Stomach smooth muscle (tissue), 2 donors: ENCODE results near the gene NDUFAF8.
A peak's percentile ranks its signal among the peaks of the same experiment; 100 is the strongest.

Experiments
- H3K27ac ChIP-seq: one replicate; pipeline ENCODE4 v1.7.0; 2013; ENCODE audit warnings: mild to moderate bottlenecking, low read length, inconsistent platforms
- H3K27me3 ChIP-seq, 2 donors: one replicate each; pipeline ENCODE4 v1.7.0; 2013; ENCODE audit warnings: low read length in 2 of 2; ENCODE audit not compliant: insufficient read depth in 2 of 2, control insufficient read depth in 1 of 2
- H3K36me3 ChIP-seq, 2 donors: one replicate each; pipeline ENCODE4 v1.7.0; 2013; ENCODE audit warnings: low read length in 2 of 2; ENCODE audit not compliant: control insufficient read depth in 2 of 2, insufficient read depth in 2 of 2
- H3K4me1 ChIP-seq: one replicate; pipeline ENCODE4 v1.7.0; 2013; ENCODE audit warnings: low read length; ENCODE audit not compliant: control insufficient read depth, insufficient read depth
- H3K4me3 ChIP-seq, 2 donors: one replicate each; pipeline ENCODE4 v1.7.0; 2013; ENCODE audit warnings: low read length in 2 of 2
- H3K9ac ChIP-seq, 2 donors: one replicate each; pipeline ENCODE4 v1.7.0; 2013; ENCODE audit warnings: low read length in 2 of 2, mild to moderate bottlenecking in 1 of 2
- H3K9me3 ChIP-seq, 2 donors: one replicate each; pipeline ENCODE4 v1.7.0; 2013; ENCODE audit warnings: low read length in 2 of 2; ENCODE audit not compliant: control insufficient read depth in 2 of 2
- donor health status: healthy.
- donor health status: Pancreatic carcinoma.

The NDUFAF8 gene

GRCh38 chr17:81234506-81234855 lies 4.6 kb upstream of the NDUFAF8 start:
- Histone ChIP-seq H3K4me3 (no peak overlapping the region), H3K4me1 (peaks cover 27% of the 10 kb centered on the region), H3K36me3 (peaks cover 4 to 13% of the 10 kb centered on the region in 2 donors), H3K9ac (no peak overlapping the region), H3K27me3 (no peaks in the 10 kb centered on the region), H3K9me3 (no peaks in the 10 kb centered on the region), H3K27ac (no peak overlapping the region)

GRCh38 chr17:81234940-81235821 lies 3.9 kb upstream of the NDUFAF8 start:
- H3K9me3 ChIP-seq: no peaks in the 10 kb centered on the region
- H3K27me3 ChIP-seq: no peaks in the 10 kb centered on the region
- no peak overlapping the region for H3K9ac ChIP-seq
- peaks cover 34% of the 10 kb centered on the region for H3K4me1 ChIP-seq
- H3K4me3 ChIP-seq: no peak overlapping the region
- H3K36me3 ChIP-seq: peaks cover 4 to 8% of the 10 kb centered on the region in 2 donors
- H3K27ac ChIP-seq: no peak overlapping the region

GRCh38 chr17:81235822-81236740 lies 3.0 kb upstream of the NDUFAF8 start:
- Histone ChIP-seq H3K36me3 (peaks cover 2 to 3% of the 10 kb centered on the region in 2 donors), H3K9ac (no peak overlapping the region), H3K27ac (no peak overlapping the region), H3K4me1 (peaks cover 41% of the 10 kb centered on the region), H3K4me3 (no peak overlapping the region), H3K27me3 (no peaks in the 10 kb centered on the region), H3K9me3 (no peaks in the 10 kb centered on the region)

GRCh38 chr17:81236784-81237183 lies 2.3 kb upstream of the NDUFAF8 start:
- no peaks in the 10 kb centered on the region for H3K36me3 ChIP-seq
- H3K9me3 ChIP-seq: no peaks in the 10 kb centered on the region
- H3K4me1 ChIP-seq: peaks cover 42% of the 10 kb centered on the region
- no peak overlapping the region for H3K9ac ChIP-seq
- no peak overlapping the region for H3K27ac ChIP-seq
- no peak overlapping the region for H3K4me3 ChIP-seq
- no peaks in the 10 kb centered on the region for H3K27me3 ChIP-seq

GRCh38 chr17:81237591-81238489 lies 1.3 kb upstream of the NDUFAF8 start:
- peaks cover 43% of the 10 kb centered on the region for H3K4me1 ChIP-seq
- no peaks in the 10 kb centered on the region for H3K9me3 ChIP-seq
- peak overlapping the region; percentile 82 to 92 for H3K4me3 ChIP-seq
- H3K27me3 ChIP-seq: no peaks in the 10 kb centered on the region
- no peaks in the 10 kb centered on the region for H3K36me3 ChIP-seq
- H3K27ac ChIP-seq: no peak overlapping the region
- peak overlapping the region; percentile 72 to 73 for H3K9ac ChIP-seq

DNA sequence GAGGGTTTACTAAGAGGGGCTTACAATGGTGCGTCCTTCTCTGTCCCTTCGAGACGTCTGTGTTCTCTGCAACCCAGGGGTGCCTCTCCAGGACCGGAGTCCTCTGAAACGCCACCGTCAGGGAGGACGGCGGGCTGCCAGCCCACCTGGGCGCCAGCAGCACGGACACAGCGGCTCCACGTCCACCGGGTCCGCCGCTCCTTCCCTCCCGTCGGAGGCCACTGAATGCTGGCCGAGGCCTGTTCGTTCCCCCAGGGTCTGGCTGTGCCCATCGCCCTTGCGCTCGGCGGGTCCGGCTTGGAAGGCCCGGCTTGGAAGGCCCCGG lies 666 bp upstream of the NDUFAF8 start:
- Histone ChIP-seq H3K9me3 (no peaks in the 10 kb centered on the region), H3K4me3 (peak overlapping the region; percentile 82 to 92), H3K4me1 (peaks cover 45% of the 10 kb centered on the region), H3K9ac (peak overlapping the region; percentile 72 to 73), H3K27ac (no peak overlapping the region), H3K36me3 (no peaks in the 10 kb centered on the region), H3K27me3 (no peaks in the 10 kb centered on the region)

GRCh38 chr17:81239714-81240555 lies 817 bp downstream of the NDUFAF8 start:
- no peaks in the 10 kb centered on the region for H3K9me3 ChIP-seq
- H3K4me1 ChIP-seq: peaks cover 45% of the 10 kb centered on the region
- peak overlapping the region; percentile 54 to 92 for H3K4me3 ChIP-seq
- peak overlapping the region; percentile 69 to 84 for H3K9ac ChIP-seq
- H3K36me3 ChIP-seq: no peaks in the 10 kb centered on the region
- H3K27me3 ChIP-seq: no peaks in the 10 kb centered on the region
- H3K27ac ChIP-seq: peak overlapping the region; percentile 69

GRCh38 chr17:81240761-81241160 lies 1.6 kb downstream of the NDUFAF8 start:
- Histone ChIP-seq H3K27me3 (no peaks in the 10 kb centered on the region), H3K4me3 (no peak overlapping the region), H3K9me3 (no peaks in the 10 kb centered on the region), H3K36me3 (no peaks in the 10 kb centered on the region), H3K9ac (no peak overlapping the region), H3K4me1 (peaks cover 45% of the 10 kb centered on the region), H3K27ac (no peak overlapping the region)

GRCh38 chr17:81241203-81241602 lies 2.1 kb downstream of the NDUFAF8 start:
- no peaks in the 10 kb centered on the region for H3K36me3 ChIP-seq
- no peaks in the 10 kb centered on the region for H3K9me3 ChIP-seq
- no peak overlapping the region for H3K9ac ChIP-seq
- H3K27me3 ChIP-seq: no peaks in the 10 kb centered on the region
- H3K4me3 ChIP-seq: peak overlapping the region in 1 of 2 donors; percentile 8
- peaks cover 40% of the 10 kb centered on the region for H3K4me1 ChIP-seq
- H3K27ac ChIP-seq: no peak overlapping the region
